NB4 (cell line): Measurements from ENCODE around the gene FER.

Experiments used
- CTCF ChIP-seq: IDR thresholded peaks from one replicate; pipeline ENCODE4 v1.5.1; 2012; ENCODE audit warnings: low read depth, low read length
- MAX ChIP-seq: IDR thresholded peaks from 2 replicates; pipeline ENCODE4 v1.6.1; 2011; ENCODE audit warnings: low read depth, low read length
- MYC ChIP-seq: IDR thresholded peaks from 2 replicates; pipeline ENCODE4 v1.6.1; 2011; ENCODE audit warnings: low read depth, low read length
- POLR2A ChIP-seq: IDR thresholded peaks from 2 replicates; pipeline ENCODE4 v1.6.1; 2011; ENCODE audit warnings: mild to moderate bottlenecking; ENCODE audit not compliant: insufficient read length; ENCODE audit errors: extremely low read depth

GRCh38 chr5:108727236-108727650, 20.5 kb upstream of the FER start:
- TF ChIP-seq CTCF (no peak), POLR2A (no peak), MAX (no peak; the same call in 1 of the 2 replicates), MYC (peak; percentile 38; the same call in 1 of the 2 replicates)
